GM04503 (cell line): ENCODE data around the gene ERI2.
"Not testable (repeated sequence)": the region's sequence is repeated elsewhere in the genome, so short reads cannot be mapped to it uniquely, and the experiment has no call there.

ENCODE experiments used
- DNase-seq: peaks from one replicate; pipeline ENCODE4 v3.0.0-alpha.2; 2012; ENCODE audit warnings: low read depth

The ERI2 gene

GRCh38 chr16:20763461-20764232 lies 42.6 kb downstream of the ERI2 start, which contains the start of gene ACSM3:
Gene ACSM3, plus strand, starts transcription at chr16:20764014. Its CDS starts 6,021 bp downstream, at chr16:20770035.
- DNase-seq, result peak; percentile 42

DNA sequence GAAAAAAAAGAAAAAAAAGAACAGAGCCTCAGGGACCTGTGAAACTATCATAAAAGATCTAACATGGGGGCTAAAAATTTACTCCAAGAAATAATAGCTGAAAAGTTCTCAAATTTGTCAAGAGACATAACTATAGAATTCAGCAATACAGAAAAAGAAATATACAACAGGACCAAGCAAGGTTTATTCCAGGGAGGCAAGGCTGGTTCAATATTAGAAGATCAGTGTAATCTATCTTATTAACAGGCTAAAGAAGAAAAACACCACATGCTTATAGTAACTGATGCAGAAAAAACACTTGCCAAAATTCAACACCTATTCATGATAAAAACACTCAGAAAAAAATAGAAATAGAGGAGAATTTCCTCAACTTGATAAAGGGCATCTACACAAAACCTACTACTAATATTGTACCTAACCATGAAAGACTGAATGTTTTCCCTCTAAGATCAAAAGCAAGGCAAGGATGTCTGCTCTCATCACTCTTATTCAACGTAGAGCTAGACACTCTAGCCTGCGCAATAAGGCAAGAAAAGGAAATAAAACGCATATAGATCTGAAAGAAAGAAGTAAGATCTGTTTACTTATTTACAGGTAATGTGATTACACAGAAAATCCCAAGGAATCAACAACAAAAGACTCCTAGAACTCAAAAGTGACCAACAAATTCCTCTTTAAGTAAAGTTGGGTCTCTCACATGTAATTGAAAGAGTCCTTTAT lies 43.7 kb downstream of the ERI2 start:
- no peak for DNase-seq

- no peak for DNase-seq
Measured at GRCh38 chr16:20761175-20761574, 45.1 kb downstream of the ERI2 start.

DNA sequence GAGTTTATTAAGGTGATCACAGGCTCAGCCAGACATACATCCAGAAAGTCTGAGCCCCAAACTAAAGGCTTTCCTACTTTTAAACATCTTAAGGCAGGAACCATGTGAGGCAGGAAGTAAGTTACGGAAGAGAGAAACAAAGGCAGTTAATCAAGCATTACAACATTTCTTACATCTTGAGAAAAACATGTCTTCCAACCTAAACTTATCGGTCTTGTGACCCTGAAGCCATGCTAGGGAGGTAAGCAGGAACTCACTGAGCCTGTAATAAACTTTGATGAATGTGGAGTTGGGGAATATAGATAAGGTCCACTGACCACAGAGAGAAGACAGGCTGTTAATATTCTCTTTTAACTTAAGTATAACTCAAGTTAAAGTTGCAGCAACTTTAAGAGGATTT lies 45.9 kb downstream of the ERI2 start:
- DNase-seq, result no peak

GRCh38 chr16:20755799-20756198 lies 50.5 kb downstream of the ERI2 start:
- DNase-seq, result not testable (repeated sequence)

- no peak for DNase-seq
Measured at GRCh38 chr16:20755238-20755637, 51.0 kb downstream of the ERI2 start.

DNA sequence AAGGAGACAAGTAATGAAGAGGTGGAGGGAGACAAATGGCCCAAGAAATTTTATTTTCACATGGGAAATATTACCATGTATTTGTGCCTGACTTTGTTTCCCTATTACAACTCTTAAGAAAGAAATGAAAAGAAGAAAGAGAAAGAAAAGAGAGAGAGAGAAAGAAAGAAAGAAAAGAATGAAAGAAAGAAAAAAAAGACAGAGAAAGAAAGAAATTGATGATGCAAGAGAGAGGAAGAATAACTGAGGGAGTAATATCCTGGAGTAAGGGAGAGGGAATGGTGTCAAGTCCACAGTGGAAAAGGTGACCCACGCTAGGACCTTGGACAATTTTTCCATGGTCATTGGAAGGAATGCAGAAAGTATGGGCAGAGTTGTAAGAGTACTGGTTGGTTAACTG lies 52.5 kb downstream of the ERI2 start:
- no peak for DNase-seq

GRCh38 chr16:20750558-20750957 lies 55.7 kb downstream of the ERI2 start:
- no peak for DNase-seq

- no peak for DNase-seq
Measured at GRCh38 chr16:20749474-20749873, 56.8 kb downstream of the ERI2 start.

DNA sequence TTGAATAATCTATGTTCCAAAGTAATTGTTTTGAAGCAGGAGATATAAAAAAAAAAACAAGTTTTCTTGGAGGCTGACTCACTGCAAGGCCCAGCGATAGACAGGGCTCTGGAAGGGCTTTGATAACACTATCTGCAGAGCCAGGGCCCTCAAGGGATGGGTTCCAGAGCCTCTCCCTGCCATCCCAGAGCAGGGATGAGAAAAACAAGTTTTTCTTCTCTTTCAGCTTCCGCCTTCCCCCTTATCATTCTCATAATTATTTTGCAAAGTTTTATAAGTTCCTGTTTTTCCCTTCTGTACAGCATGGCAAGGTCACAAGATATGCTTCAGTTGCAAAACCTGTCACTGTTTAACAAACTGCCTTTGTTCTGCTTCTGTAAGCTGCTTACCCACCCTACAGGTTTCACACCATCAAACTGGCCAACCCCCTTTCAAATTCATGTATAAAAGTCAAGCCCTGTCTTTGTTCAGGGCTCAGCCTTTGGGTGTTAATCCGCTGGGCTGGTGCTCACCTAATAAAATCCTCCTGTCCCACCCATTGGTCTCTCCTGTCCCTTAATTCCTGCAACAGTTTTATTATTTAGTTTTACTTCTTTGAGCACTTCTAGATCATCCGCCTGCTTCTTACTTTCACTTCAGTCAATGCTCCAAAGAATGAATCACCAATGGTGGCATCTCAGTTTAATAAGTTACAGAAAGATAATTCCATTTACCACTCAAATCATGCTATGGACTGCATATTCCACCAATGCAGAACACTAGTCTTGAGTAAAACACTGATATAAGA lies 59.0 kb downstream of the ERI2 start:
- no peak for DNase-seq

GRCh38 chr16:20746461-20746860 lies 59.8 kb downstream of the ERI2 start:
- no peak for DNase-seq
